Stomach (tissue), 9 donors: Measurements from ENCODE around the gene STRA6. TPM values are rescaled to one million over a fixed set of nuclear protein-coding genes. Genes with fewer than 3 reads are reported as not detected.

ENCODE experiments used
- DNase-seq, 2 donors: peaks; one replicate each; pipeline versions ENCODE4 v3.0.0 to v3.0.0-alpha.2; 2013 to 2019
- H3K27ac ChIP-seq, 5 donors: fragments of 200-600 bp in 4 of 5; sonication (generic) in 4 of 5; one replicate each; pipeline ENCODE4 v1.5.1; 2013 to 2019; ENCODE audit warnings: mild to moderate bottlenecking in 1 of 5, moderate library complexity in 1 of 5
- H3K27me3 ChIP-seq, 3 donors: fragments of 200-600 bp; sonication (generic); one replicate each; pipeline ENCODE4 v1.5.1; 2017 to 2019; ENCODE audit warnings: mixed run types in 1 of 3
- H3K36me3 ChIP-seq, 4 donors: fragments of 200-600 bp; sonication (generic); 1 replicate in 3 of 4; 2 replicates in 1 of 4; pipeline ENCODE4 v1.5.1; 2016 to 2019
- H3K4me1 ChIP-seq, 4 donors: fragments of 200-600 bp; sonication (generic); one replicate each; pipeline ENCODE4 v1.5.1; 2016 to 2019
- H3K4me3 ChIP-seq, 4 donors: fragments of 200-600 bp; sonication (generic) in 3 of 4; one replicate each; pipeline ENCODE4 v1.5.1; 2016 to 2019; ENCODE audit warnings: mild to moderate bottlenecking in 1 of 4
- H3K9me3 ChIP-seq, 4 donors: fragments of 200-600 bp; sonication (generic); one replicate each; pipeline ENCODE4 v1.5.1; 2016 to 2019
- CTCF ChIP-seq, 7 experiments: fragments of 450-650 bp in 4 of 7; fragments of 200-600 bp in 3 of 7; sonication (generic) in 3 of 7; IDR thresholded peaks; one replicate each; pipeline ENCODE4 v1.5.1; 2016 to 2019; ENCODE audit warnings: antibody characterized with exemption in 7 of 7, control low read depth in 2 of 7, mild to moderate bottlenecking in 1 of 7
- EP300 ChIP-seq: sonication (generic); formaldehyde crosslinking; IDR thresholded peaks from one replicate; pipeline ENCODE4 v1.6.1; 2017; ENCODE audit warnings: antibody characterized with exemption
- POLR2A ChIP-seq, 4 donors: fragments of 450-650 bp; IDR thresholded peaks; one replicate each; pipeline ENCODE4 v1.6.1; 2016; ENCODE audit warnings: antibody characterized with exemption in 4 of 4, control low read depth in 2 of 4, mild to moderate bottlenecking in 1 of 4, moderate library complexity in 1 of 4
- POLR2AphosphoS5 ChIP-seq, 3 donors: sonication (generic); formaldehyde crosslinking; IDR thresholded peaks; one replicate each; pipeline ENCODE4 v1.6.1; 2016; ENCODE audit warnings: antibody characterized with exemption in 3 of 3
- WGBS, 5 donors: extraction: QIAGEN DNeasy Blood & Tissue Kit in 3 of 5; methylation state at CpG; one replicate each; pipeline versions ENCODE4 v1.1.5 to v1.1.7; 2013 to 2018; 5-methylcytosine and 5-hydroxymethylcytosine counted together
- intact Hi-C: fragments of 100-400 bp; cut with DNase I; formaldehyde crosslinking; loops from one replicate; pipeline ENCODE4 v1.15.1; 2023; ENCODE audit warnings: low total_unique reads
- polyA plus RNA-seq, 3 donors: library from polyadenylated mRNA; stranded (reverse); fragments of 200-250 nt; gene quantifications; one replicate each; pipeline ENCODE4 v1.2.3, GENCODE V29; 2013
- total RNA-seq, 5 donors: library from RNA; depleted of rRNA; stranded (reverse); fragments of >200 nt; gene quantifications; one replicate each; pipeline versions ENCODE4 v1.1.0 to v1.2.3, GENCODE V29; 2014 to 2016
- donor health status: healthy with polysubstance abuse.
- donor health status: Bipolar disorder and iron deficiency.
- donor health status: healthy.

The STRA6 gene
- total and polyA plus RNA-seq, 8 donors = 0.95 to 1.5 TPM; not detected in 6

GRCh38 chr15:74185710-74186348 is 16.8 kb downstream of the STRA6 start:
- intact Hi-C loops = no loop called here
- no peak overlapping the region for H3K4me3 ChIP-seq
- no peaks in the 10 kb centered on the region for H3K9me3 ChIP-seq
- no peaks in the 10 kb centered on the region for H3K4me1 ChIP-seq
- no peak overlapping the region for H3K27ac ChIP-seq
- TF ChIP-seq CTCF (IDR thresholded peaks at IDR 0.05) = no peak
- TF ChIP-seq EP300 = no peak
- H3K36me3 ChIP-seq = no peaks in the 10 kb centered on the region
- DNase-seq = no peak
- no peaks in the 10 kb centered on the region for H3K27me3 ChIP-seq
- 62 to 74% (median 63%) methylated on average over 8 of the region's 8 CpGs for WGBS, 5 donors

GRCh38 chr15:74184582-74185091 is 17.9 kb downstream of the STRA6 start:
- H3K36me3 ChIP-seq = no peaks in the 10 kb centered on the region
- no peak overlapping the region for H3K27ac ChIP-seq
- 74 to 85% (median 81%) methylated on average over 10 to 12 of the region's 12 CpGs for WGBS, 5 donors
- H3K27me3 ChIP-seq = no peaks in the 10 kb centered on the region
- intact Hi-C loops = no loop called here
- DNase-seq = no peak
- H3K4me1 ChIP-seq = peaks cover 0 to 11% (median 7%) of the 10 kb centered on the region in 4 donors
- TF ChIP-seq CTCF (IDR thresholded peaks at IDR 0.05) = no peak
- TF ChIP-seq POLR2A (IDR thresholded peaks at IDR 0.05) = no peak
- TF ChIP-seq EP300 = no peak
- no peak for TF ChIP-seq POLR2AphosphoS5 (IDR thresholded peaks at IDR 0.05)
- H3K9me3 ChIP-seq = no peaks in the 10 kb centered on the region
- H3K4me3 ChIP-seq = no peak overlapping the region

- Histone ChIP-seq H3K4me3 (no peak overlapping the region), H3K36me3 (no peaks in the 10 kb centered on the region), H3K4me1 (peaks cover 6 to 33% (median 17%) of the 10 kb centered on the region in 4 donors), H3K9me3 (no peaks in the 10 kb centered on the region), H3K27ac (no peak overlapping the region), H3K27me3 (no peaks in the 10 kb centered on the region)
- no peak for TF ChIP-seq POLR2A (IDR thresholded peaks at IDR 0.05)
- no peak for TF ChIP-seq EP300
- TF ChIP-seq POLR2AphosphoS5 (IDR thresholded peaks at IDR 0.05) = no peak
- TF ChIP-seq CTCF (IDR thresholded peaks at IDR 0.05) = no peak
- no peak for DNase-seq
- WGBS, 5 donors = 87 to 98% (median 91%) methylated on average over 6 to 8 of the region's 8 CpGs
- intact Hi-C loops = no loop called here
These were observed 20.5 kb downstream of the STRA6 start for GRCh38 chr15:74182131-74182530.

GRCh38 chr15:74180881-74181602 is 21.5 kb downstream of the STRA6 start:
- H3K4me3 ChIP-seq = no peak overlapping the region
- no peaks in the 10 kb centered on the region for H3K27me3 ChIP-seq
- peaks cover 0 to under 1% (median 0%) of the 10 kb centered on the region in 4 donors for H3K36me3 ChIP-seq
- 78 to 90% (median 85%) methylated on average over 16 to 21 of the region's 21 CpGs for WGBS, 5 donors
- DNase-seq = no peak
- H3K27ac ChIP-seq = no peak overlapping the region
- no peaks in the 10 kb centered on the region for H3K9me3 ChIP-seq
- intact Hi-C loops = no loop called here
- TF ChIP-seq POLR2A (IDR thresholded peaks at IDR 0.05) (no peak), CTCF (IDR thresholded peaks at IDR 0.05) (no peak), POLR2AphosphoS5 (IDR thresholded peaks at IDR 0.05) (no peak), EP300 (no peak)
- H3K4me1 ChIP-seq = peaks cover 6 to 38% (median 25%) of the 10 kb centered on the region in 4 donors
